GM23338 (cell line): ENCODE results near the gene OTUD7B. TPM values are rescaled to one million over a fixed set of nuclear protein-coding genes. Genes with fewer than 3 reads are reported as not detected.

Source experiments
- ATAC-seq: fragments of 200-7000 bp; cut with Tn5 transposase; 3 replicates; pipeline ENCODE4 v1.9.1; 2020
- DNase-seq: peaks from one replicate; pipeline ENCODE4 v3.0.0-alpha.2; 2015; ENCODE audit warnings: low spot score
- H2AFZ ChIP-seq: fragments of 200-600 bp; sonication (generic); 2 replicates; pipeline ENCODE4 v1.8.0; 2016; ENCODE audit warnings: antibody characterized with exemption, mild to moderate bottlenecking, moderate library complexity
- H3F3A ChIP-seq: fragments of 200-600 bp; sonication (generic); replicated peaks from 2 replicates; pipeline ENCODE4 v1.8.0; 2017; ENCODE audit warnings: antibody characterized with exemption, mixed run types, low read depth
- H3K27ac ChIP-seq: fragments of 200-600 bp; sonication (generic); 2 replicates; pipeline ENCODE4 v1.6.1; 2016; ENCODE audit warnings: low read depth
- H3K27me3 ChIP-seq: fragments of 200-600 bp; sonication (generic); 2 replicates; pipeline ENCODE4 v1.8.0; 2016; ENCODE audit warnings: mild to moderate bottlenecking, mixed run types, moderate library complexity; ENCODE audit not compliant: insufficient read depth
- H3K36me3 ChIP-seq: fragments of 200-600 bp; sonication (generic); 2 replicates; pipeline ENCODE4 v1.8.0; 2016; ENCODE audit warnings: mild to moderate bottlenecking; ENCODE audit not compliant: insufficient read depth
- H3K4me1 ChIP-seq: fragments of 200-600 bp; sonication (generic); 2 replicates; pipeline ENCODE4 v1.8.0; 2016; ENCODE audit warnings: mild to moderate bottlenecking, moderate library complexity; ENCODE audit not compliant: insufficient read depth
- H3K4me2 ChIP-seq: fragments of 200-600 bp; sonication (generic); 2 replicates; pipeline ENCODE4 v1.7.1; 2017; ENCODE audit warnings: mixed run types
- H3K4me3 ChIP-seq: fragments of 200-600 bp; sonication (generic); 2 replicates; pipeline ENCODE4 v1.6.1; 2016; ENCODE audit warnings: mixed run types
- H3K79me2 ChIP-seq: fragments of 200-600 bp; sonication (generic); replicated peaks from 2 replicates; pipeline ENCODE4 v1.8.0; 2017; ENCODE audit warnings: mild to moderate bottlenecking; ENCODE audit not compliant: insufficient read depth
- H3K9me2 ChIP-seq: fragments of 200-600 bp; sonication (generic); 2 replicates; pipeline ENCODE4 v1.8.0; 2017; ENCODE audit not compliant: insufficient read depth
- H4K20me1 ChIP-seq: fragments of 200-600 bp; sonication (generic); replicated peaks from 2 replicates; pipeline ENCODE4 v1.8.0; 2017; ENCODE audit warnings: mild to moderate bottlenecking; ENCODE audit not compliant: insufficient read depth
- H3K27ac Mint-ChIP-seq: 2 replicates; pipeline ENCODE4 v1.8.0; 2020; ENCODE audit warnings: inconsistent platforms, mild to moderate bottlenecking, moderate library complexity, mixed read lengths
- H3K27me3 Mint-ChIP-seq: 3 replicates; pipeline ENCODE4 v1.8.0; 2022; ENCODE audit warnings: low read depth, mild to moderate bottlenecking, moderate library complexity, mixed read lengths, inconsistent platforms; ENCODE audit not compliant: insufficient read depth, poor library complexity
- H3K36me3 Mint-ChIP-seq: 3 replicates; pipeline ENCODE4 v1.8.0; 2021; ENCODE audit warnings: low read depth, mild to moderate bottlenecking, inconsistent platforms, moderate library complexity, mixed read lengths
- H3K4me1 Mint-ChIP-seq: 3 replicates; pipeline ENCODE4 v1.8.0; 2020; ENCODE audit warnings: mild to moderate bottlenecking, inconsistent platforms, mixed read lengths
- H3K4me3 Mint-ChIP-seq: 3 replicates; pipeline ENCODE4 v1.8.0; 2021; ENCODE audit warnings: moderate library complexity, mild to moderate bottlenecking, inconsistent platforms, mixed read lengths
- H3K9me3 Mint-ChIP-seq: 3 replicates; pipeline ENCODE4 v1.8.0; 2020; ENCODE audit warnings: moderate library complexity, mild to moderate bottlenecking, inconsistent platforms, mixed read lengths
- CREB1 ChIP-seq: fragments of 250-450 bp; sonication (Bioruptor Pico); IDR thresholded peaks from 2 replicates; pipeline ENCODE4 v1.5.0; 2020; ENCODE audit warnings: low read depth, mild to moderate bottlenecking, moderate library complexity
- CTCF ChIP-seq, 2 experiments: fragments of 200-600 bp in 1 of 2; sonication (generic) in 1 of 2; conservative IDR thresholded peaks; 2 replicates each; pipeline versions ENCODE4 v1.5.1 to v1.6.1; 2016 to 2017; ENCODE audit warnings: antibody characterized with exemption in 2 of 2, low read depth in 2 of 2, mild to moderate bottlenecking in 2 of 2, moderate library complexity in 1 of 2
- EZH2 ChIP-seq: fragments of 200-600 bp; sonication (generic); IDR thresholded peaks from one replicate; pipeline ENCODE4 v1.8.0; 2017; ENCODE audit warnings: antibody characterized with exemption, mild to moderate bottlenecking, low read depth; ENCODE audit not compliant: unreplicated experiment
- EZH2phosphoT487 ChIP-seq: fragments of 200-600 bp; sonication (generic); IDR thresholded peaks from one replicate; pipeline ENCODE4 v1.8.1; 2018; ENCODE audit warnings: antibody characterized with exemption; ENCODE audit not compliant: unreplicated experiment
- JUNB ChIP-seq: IDR thresholded peaks from one replicate; pipeline ENCODE4 v1.6.1; 2016; ENCODE audit warnings: antibody characterized with exemption; ENCODE audit not compliant: unreplicated experiment
- NANOG ChIP-seq: IDR thresholded peaks from 2 replicates; pipeline ENCODE4 v1.6.1; 2016; ENCODE audit warnings: antibody characterized with exemption, borderline replicate concordance
- POLR2AphosphoS5 ChIP-seq: IDR thresholded peaks from 2 replicates; pipeline ENCODE4 v1.6.1; 2016; ENCODE audit warnings: antibody characterized with exemption, low read depth
- STAT1 ChIP-seq: IDR thresholded peaks from one replicate; pipeline ENCODE4 v1.6.1; 2016; ENCODE audit warnings: antibody characterized with exemption; ENCODE audit not compliant: unreplicated experiment
- ZNF114 ChIP-seq: fragments of 250-450 bp; sonication (Bioruptor Pico); IDR thresholded peaks from 2 replicates; pipeline ENCODE4 v1.5.0; 2020; ENCODE audit warnings: mild to moderate bottlenecking, moderate library complexity
- ZNF331 ChIP-seq: fragments of 250-450 bp; sonication (Bioruptor Pico); IDR thresholded peaks from 2 replicates; pipeline ENCODE4 v1.5.0; 2020; ENCODE audit warnings: low read depth, mild to moderate bottlenecking, moderate library complexity
- ZNF462 ChIP-seq: fragments of 250-450 bp; sonication (Bioruptor Pico); IDR thresholded peaks from 2 replicates; pipeline ENCODE4 v1.5.0; 2020; ENCODE audit warnings: mild to moderate bottlenecking, moderate library complexity
- polyA plus RNA-seq: library from polyadenylated mRNA; unstranded; fragments of >200 nt; fragmentation: Nextera tagmentation; extraction: Ambion mirVana; gene quantifications from 2 replicates; pipeline ENCODE4 v1.2.1, GENCODE V29; 2016
- total RNA-seq: library from RNA; depleted of rRNA; stranded (reverse); fragments of >200 nt; shearing (Covaris generic); gene quantifications from 2 replicates; pipeline ENCODE4 v1.2.3, GENCODE V29; 2014
- TF ChIP-seq, protein P1 (sequence below): IDR thresholded peaks from one replicate; pipeline ENCODE4 v1.6.1; 2018; ENCODE audit warnings: antibody characterized with exemption; ENCODE audit not compliant: unreplicated experiment
- TF ChIP-seq, protein P2 (sequence below): IDR thresholded peaks from 2 replicates; pipeline ENCODE4 v1.6.1; 2016; ENCODE audit warnings: antibody characterized with exemption

Gene OTUD7B
- total and polyA plus RNA-seq, 2 experiments from 2014 or later = 3.7 to 9.9 TPM

GRCh38 chr1:149986486-149987296 lies 23.8 kb downstream of the OTUD7B start:
- Histone ChIP-seq H3K36me3 (no peaks in the 10 kb centered on the region), H2AFZ (no peak overlapping the region), H3K79me2 (peaks cover 94% of the 10 kb centered on the region), H3K4me3 (no peak overlapping the region), H3K4me1 (no peaks in the 10 kb centered on the region), H3K27me3 (no peaks in the 10 kb centered on the region), H3K27ac (no peak overlapping the region), H3F3A (no peaks in the 10 kb centered on the region), H3K4me2 (no peak overlapping the region), H4K20me1 (peaks cover 13% of the 10 kb centered on the region), H3K9me2 (no peaks in the 10 kb centered on the region)
- Mint-ChIP-seq H3K27me3 (no peaks in the 10 kb centered on the region), H3K4me3 (no peak overlapping the region), H3K9me3 (no peaks in the 10 kb centered on the region), H3K4me1 (peaks cover 2% of the 10 kb centered on the region; the same call in 1 of the 3 replicates), H3K27ac (no peak overlapping the region), H3K36me3 (0 out of 3 replicates have a peak, but pooled peaks cover under 1% of the 10 kb centered on the region)
- TF ChIP-seq, protein P1, sequence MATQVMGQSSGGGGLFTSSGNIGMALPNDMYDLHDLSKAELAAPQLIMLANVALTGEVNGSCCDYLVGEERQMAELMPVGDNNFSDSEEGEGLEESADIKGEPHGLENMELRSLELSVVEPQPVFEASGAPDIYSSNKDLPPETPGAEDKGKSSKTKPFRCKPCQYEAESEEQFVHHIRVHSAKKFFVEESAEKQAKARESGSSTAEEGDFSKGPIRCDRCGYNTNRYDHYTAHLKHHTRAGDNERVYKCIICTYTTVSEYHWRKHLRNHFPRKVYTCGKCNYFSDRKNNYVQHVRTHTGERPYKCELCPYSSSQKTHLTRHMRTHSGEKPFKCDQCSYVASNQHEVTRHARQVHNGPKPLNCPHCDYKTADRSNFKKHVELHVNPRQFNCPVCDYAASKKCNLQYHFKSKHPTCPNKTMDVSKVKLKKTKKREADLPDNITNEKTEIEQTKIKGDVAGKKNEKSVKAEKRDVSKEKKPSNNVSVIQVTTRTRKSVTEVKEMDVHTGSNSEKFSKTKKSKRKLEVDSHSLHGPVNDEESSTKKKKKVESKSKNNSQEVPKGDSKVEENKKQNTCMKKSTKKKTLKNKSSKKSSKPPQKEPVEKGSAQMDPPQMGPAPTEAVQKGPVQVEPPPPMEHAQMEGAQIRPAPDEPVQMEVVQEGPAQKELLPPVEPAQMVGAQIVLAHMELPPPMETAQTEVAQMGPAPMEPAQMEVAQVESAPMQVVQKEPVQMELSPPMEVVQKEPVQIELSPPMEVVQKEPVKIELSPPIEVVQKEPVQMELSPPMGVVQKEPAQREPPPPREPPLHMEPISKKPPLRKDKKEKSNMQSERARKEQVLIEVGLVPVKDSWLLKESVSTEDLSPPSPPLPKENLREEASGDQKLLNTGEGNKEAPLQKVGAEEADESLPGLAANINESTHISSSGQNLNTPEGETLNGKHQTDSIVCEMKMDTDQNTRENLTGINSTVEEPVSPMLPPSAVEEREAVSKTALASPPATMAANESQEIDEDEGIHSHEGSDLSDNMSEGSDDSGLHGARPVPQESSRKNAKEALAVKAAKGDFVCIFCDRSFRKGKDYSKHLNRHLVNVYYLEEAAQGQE = no peak
- TF ChIP-seq ZNF114 (CRISPR knock-in tag) (no peak), POLR2AphosphoS5 (no peak), CTCF (conservative IDR thresholded peaks at IDR 0.05; ENCODE audit: low read depth in 2 of 2) (no peak), NANOG (no peak), JUNB (no peak), CREB1 (CRISPR knock-in tag) (no peak), EZH2phosphoT487 (no peak), ZNF462 (no peak), STAT1 (no peak), ZNF331 (CRISPR knock-in tag) (no peak), EZH2 (no peak)
- TF ChIP-seq, protein P2, sequence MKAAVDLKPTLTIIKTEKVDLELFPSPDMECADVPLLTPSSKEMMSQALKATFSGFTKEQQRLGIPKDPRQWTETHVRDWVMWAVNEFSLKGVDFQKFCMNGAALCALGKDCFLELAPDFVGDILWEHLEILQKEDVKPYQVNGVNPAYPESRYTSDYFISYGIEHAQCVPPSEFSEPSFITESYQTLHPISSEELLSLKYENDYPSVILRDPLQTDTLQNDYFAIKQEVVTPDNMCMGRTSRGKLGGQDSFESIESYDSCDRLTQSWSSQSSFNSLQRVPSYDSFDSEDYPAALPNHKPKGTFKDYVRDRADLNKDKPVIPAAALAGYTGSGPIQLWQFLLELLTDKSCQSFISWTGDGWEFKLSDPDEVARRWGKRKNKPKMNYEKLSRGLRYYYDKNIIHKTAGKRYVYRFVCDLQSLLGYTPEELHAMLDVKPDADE = no peak
- DNase-seq = no peak
- no peak for ATAC-seq
